ENCODE data around the gene NCAPG2. TPM values are rescaled to one million over a fixed set of nuclear protein-coding genes. Genes with fewer than 3 reads are reported as not detected.
A peak's percentile ranks its signal among the peaks of the same experiment; 100 is the strongest.

NCAPG2 gene
- total and polyA plus RNA-seq, 2 of the 13 experiments (the other 11 are each of a cell fraction or from before 2014, with no cell fraction given) = 15.1 to 30.7 TPM

GRCh38 chr7:158705234-158705850 lies 738 bp upstream of the NCAPG2 start (continued):
- TF ChIP-seq DZIP1 (CRISPR knock-in tag; IDR thresholded peaks at IDR 0.05) = no peak
- TF ChIP-seq HDAC6 (IDR thresholded peaks at IDR 0.05; ENCODE audit: low read depth, low read length) = no peak
- no peak for TF ChIP-seq BCL3 (CRISPR knock-in tag; IDR thresholded peaks at IDR 0.05)
- no peak for TF ChIP-seq ZNF710 (CRISPR knock-in tag; IDR thresholded peaks at IDR 0.05; ENCODE audit: borderline replicate concordance)
- no peak for TF ChIP-seq GPBP1L1 (CRISPR knock-in tag; IDR thresholded peaks at IDR 0.05)
- TF ChIP-seq SMARCC2 (IDR thresholded peaks at IDR 0.05) = no peak
- TF ChIP-seq ETS1 (CRISPR knock-in tag; IDR thresholded peaks at IDR 0.05) = no peak
- TF ChIP-seq ZSCAN22 (CRISPR knock-in tag; IDR thresholded peaks at IDR 0.05) = no peak
- no peak for TF ChIP-seq YEATS4 (CRISPR knock-in tag; IDR thresholded peaks at IDR 0.05; ENCODE audit: borderline replicate concordance)
- no peak for TF ChIP-seq MZF1 (CRISPR knock-in tag; IDR thresholded peaks at IDR 0.05; ENCODE audit: borderline replicate concordance)
- TF ChIP-seq TERF1 (CRISPR knock-in tag; IDR thresholded peaks at IDR 0.05) = no peak
- TF ChIP-seq NFKBIZ (CRISPR knock-in tag; IDR thresholded peaks at IDR 0.05) = no peak
- 0 out of 2 replicates have a peak, but pooled peaks have one; percentile 0 for TF ChIP-seq ZNF263 (CRISPR knock-in tag; IDR thresholded peaks at IDR 0.05)
- TF ChIP-seq ZNF260 (CRISPR knock-in tag; IDR thresholded peaks at IDR 0.05; ENCODE audit: borderline replicate concordance, low read depth) = no peak
- no peak for TF ChIP-seq TSC22D2 (CRISPR knock-in tag; IDR thresholded peaks at IDR 0.05; ENCODE audit: borderline replicate concordance)
- no peak for TF ChIP-seq MATR3 (CRISPR knock-in tag; IDR thresholded peaks at IDR 0.05)
- TF ChIP-seq MIXL1 (CRISPR knock-in tag; IDR thresholded peaks at IDR 0.05) = no peak
- no peak for TF ChIP-seq ZNF101 (CRISPR knock-in tag; IDR thresholded peaks at IDR 0.05; ENCODE audit: borderline replicate concordance, low read depth)
- TF ChIP-seq ZNF607 (CRISPR knock-in tag; IDR thresholded peaks at IDR 0.05; ENCODE audit: borderline replicate concordance) = peak; percentile 16; the same call in 1 of the 2 replicates

All from HepG2 (cell line).